KMS-11 (cell line): ENCODE data around the gene IL15.

Source experiments
- H2AFZ ChIP-seq: fragments of 200-600 bp; sonication (generic); 2 replicates; pipeline ENCODE4 v1.6.1; 2016; ENCODE audit warnings: antibody characterized with exemption, mixed run types, low read depth
- H3K27ac ChIP-seq: fragments of 200-600 bp; sonication (generic); 2 replicates; pipeline ENCODE4 v1.6.1; 2016; ENCODE audit warnings: mild to moderate bottlenecking, mixed run types
- H3K27me3 ChIP-seq: fragments of 200-600 bp; sonication (generic); 2 replicates; pipeline ENCODE4 v1.6.1; 2017; ENCODE audit warnings: mild to moderate bottlenecking, low read depth, mixed run types, moderate library complexity; ENCODE audit not compliant: insufficient read depth
- H3K36me3 ChIP-seq: fragments of 200-600 bp; sonication (generic); 2 replicates; pipeline ENCODE4 v1.6.1; 2017; ENCODE audit warnings: mild to moderate bottlenecking, mixed run types; ENCODE audit not compliant: insufficient read depth
- H3K4me1 ChIP-seq: fragments of 200-600 bp; sonication (generic); 2 replicates; pipeline ENCODE4 v1.6.1; 2016; ENCODE audit warnings: mild to moderate bottlenecking, low read depth, mixed run types; ENCODE audit not compliant: poor library complexity, severe bottlenecking
- H3K4me2 ChIP-seq: fragments of 200-600 bp; sonication (generic); 2 replicates; pipeline ENCODE4 v1.7.0; 2016; ENCODE audit warnings: mild to moderate bottlenecking, mixed run types
- H3K4me3 ChIP-seq: fragments of 200-600 bp; sonication (generic); IDR thresholded peaks from 2 replicates; pipeline ENCODE4 v1.6.1; 2017; ENCODE audit warnings: low read depth, low read length, mixed read lengths; ENCODE audit not compliant: insufficient read depth
- H3K79me2 ChIP-seq: fragments of 200-600 bp; sonication (generic); 2 replicates; pipeline ENCODE4 v1.6.1; 2016; ENCODE audit warnings: low read depth, mixed run types; ENCODE audit not compliant: insufficient read depth
- H3K9ac ChIP-seq: fragments of 200-600 bp; sonication (generic); 2 replicates; pipeline ENCODE4 v1.6.1; 2016; ENCODE audit warnings: mild to moderate bottlenecking, mixed run types
- H4K20me1 ChIP-seq: fragments of 200-600 bp; sonication (generic); 2 replicates; pipeline ENCODE4 v1.6.1; 2016; ENCODE audit warnings: mild to moderate bottlenecking, mixed run types; ENCODE audit not compliant: insufficient read depth
- CTCF ChIP-seq: fragments of 200-600 bp; sonication (generic); conservative IDR thresholded peaks from 2 replicates; pipeline ENCODE4 v1.6.1; 2017; ENCODE audit warnings: low read depth, mild to moderate bottlenecking, antibody characterized with exemption, low read length, moderate library complexity, mixed read lengths

IL15 gene

GRCh38 chr4:141620715-141621114, 15.7 kb upstream of the IL15 start:
- H3K4me3 ChIP-seq: no peak overlapping the region
- TF ChIP-seq CTCF: no peak
- no peaks in the 10 kb centered on the region for H4K20me1 ChIP-seq
- H3K27me3 ChIP-seq: no peaks in the 10 kb centered on the region
- no peak overlapping the region for H3K4me2 ChIP-seq
- no peaks in the 10 kb centered on the region for H3K36me3 ChIP-seq
- H3K4me1 ChIP-seq: no peaks in the 10 kb centered on the region
- no peak overlapping the region for H2AFZ ChIP-seq
- no peaks in the 10 kb centered on the region for H3K79me2 ChIP-seq
- H3K27ac ChIP-seq: no peak overlapping the region
- H3K9ac ChIP-seq: no peak overlapping the region

- Histone ChIP-seq H3K27me3 (no peaks in the 10 kb centered on the region), H3K4me1 (no peaks in the 10 kb centered on the region), H3K27ac (no peak overlapping the region)
Observed at GRCh38 chr4:141625023-141625422, 11.4 kb upstream of the IL15 start.

GRCh38 chr4:141630854-141631253, 5.5 kb upstream of the IL15 start:
- Histone ChIP-seq H3K27ac (no peak overlapping the region), H4K20me1 (no peaks in the 10 kb centered on the region), H3K36me3 (no peaks in the 10 kb centered on the region), H3K4me2 (no peak overlapping the region), H2AFZ (no peak overlapping the region), H3K79me2 (no peaks in the 10 kb centered on the region), H3K9ac (no peak overlapping the region), H3K4me1 (peaks cover 2% of the 10 kb centered on the region), H3K27me3 (no peaks in the 10 kb centered on the region), H3K4me3 (no peak overlapping the region)
- no peak for TF ChIP-seq CTCF

More at GRCh38 chr4:141625023-141625422, 11.4 kb upstream of the IL15 start:
- H3K36me3 ChIP-seq: no peaks in the 10 kb centered on the region
- no peak overlapping the region for H2AFZ ChIP-seq
- H4K20me1 ChIP-seq: no peaks in the 10 kb centered on the region
- H3K79me2 ChIP-seq: no peaks in the 10 kb centered on the region
- H3K4me2 ChIP-seq: no peak overlapping the region
- TF ChIP-seq CTCF: no peak
- no peak overlapping the region for H3K4me3 ChIP-seq
- H3K9ac ChIP-seq: no peak overlapping the region

- H3K79me2 ChIP-seq: no peaks in the 10 kb centered on the region
- H3K4me1 ChIP-seq: peaks cover 18% of the 10 kb centered on the region
- H3K9ac ChIP-seq: peak overlapping the region; percentile 77; the same call in 1 of the 2 replicates
- H4K20me1 ChIP-seq: no peaks in the 10 kb centered on the region
- no peaks in the 10 kb centered on the region for H3K27me3 ChIP-seq
- peak overlapping the region; percentile 51 for H3K27ac ChIP-seq
- H2AFZ ChIP-seq: peak overlapping the region; percentile 100
- H3K36me3 ChIP-seq: no peaks in the 10 kb centered on the region
- no peak overlapping the region for H3K4me3 ChIP-seq
- peak overlapping the region; percentile 86 for H3K4me2 ChIP-seq
- no peak for TF ChIP-seq CTCF
Observed at GRCh38 chr4:141635736-141636081, 674 bp upstream of the IL15 start.
